ENCODE results near the gene FAM53B.

- TF ChIP-seq POLR2A (IDR thresholded peaks at IDR 0.05; ENCODE audit: low read depth) (no peak), CTCF (IDR thresholded peaks at IDR 0.05) (no peak), EP300 (IDR thresholded peaks at IDR 0.05) (no peak)
Measured at GRCh38 chr10:124586142-124586541, 158.0 kb downstream of the FAM53B start.

All from esophagus muscularis mucosa (tissue), 4 donors.